Osteoblast (primary cell): ENCODE data around the gene TBC1D7. TPM values are rescaled to one million over a fixed set of nuclear protein-coding genes. Genes with fewer than 3 reads are reported as not detected.

Experiments
- DNase-seq: peaks from one replicate; pipeline ENCODE4 v3.0.0; 2011; ENCODE audit warnings: low spot score, mixed read lengths; ENCODE audit not compliant: insufficient read length; ENCODE audit errors: missing footprints
- H2AFZ ChIP-seq: 2 replicates; pipeline ENCODE4 v1.6.0; 2011; ENCODE audit warnings: mild to moderate bottlenecking, low read length
- H3K27ac ChIP-seq: 2 replicates; pipeline ENCODE4 v1.5.1; 2011; ENCODE audit warnings: mild to moderate bottlenecking, low read depth, low read length, moderate library complexity
- H3K27me3 ChIP-seq: 2 replicates; pipeline ENCODE4 v1.6.0; 2012; ENCODE audit warnings: mild to moderate bottlenecking, control low read depth, inconsistent platforms, low read length, moderate library complexity; ENCODE audit not compliant: insufficient read depth
- H3K36me3 ChIP-seq: 2 replicates; pipeline ENCODE4 v1.5.1; 2011; ENCODE audit warnings: mild to moderate bottlenecking, low read length, control low read depth, moderate library complexity; ENCODE audit not compliant: insufficient read depth
- H3K4me1 ChIP-seq: 2 replicates; pipeline ENCODE4 v1.5.1; 2011; ENCODE audit warnings: mild to moderate bottlenecking, low read length, control low read depth, moderate library complexity; ENCODE audit not compliant: insufficient read depth
- H3K4me2 ChIP-seq: 2 replicates; pipeline ENCODE4 v1.6.0; 2011; ENCODE audit warnings: mild to moderate bottlenecking, low read length; ENCODE audit not compliant: insufficient read depth
- H3K4me3 ChIP-seq: fragments of 200-600 bp; sonication (generic); 3 replicates; pipeline ENCODE4 v1.5.1; 2012; ENCODE audit warnings: mild to moderate bottlenecking, low read length, inconsistent platforms; ENCODE audit not compliant: insufficient read depth
- H3K79me2 ChIP-seq: 2 replicates; pipeline ENCODE4 v1.6.0; 2012; ENCODE audit warnings: mild to moderate bottlenecking, low read length, control low read depth, inconsistent platforms; ENCODE audit not compliant: insufficient read depth
- H3K9me3 ChIP-seq: 2 replicates; pipeline ENCODE4 v1.5.1; 2011; ENCODE audit warnings: low read depth, low read length, control low read depth
- H4K20me1 ChIP-seq: 2 replicates; pipeline ENCODE4 v1.6.0; 2012; ENCODE audit warnings: mild to moderate bottlenecking, low read length, control low read depth; ENCODE audit not compliant: insufficient read depth
- CTCF ChIP-seq: IDR thresholded peaks from 2 replicates; pipeline ENCODE4 v1.5.1; 2011; ENCODE audit warnings: mild to moderate bottlenecking, low read depth, low read length, moderate library complexity; ENCODE audit errors: extremely low read depth
- total RNA-seq: library from RNA; depleted of rRNA; stranded (reverse); fragments of >200 nt; gene quantifications from 2 replicates; pipeline ENCODE4 v1.2.3, GENCODE V29; 2012

The TBC1D7 gene
- total RNA-seq, 1 donor: 18.8 TPM

- Histone ChIP-seq H2AFZ (no peak overlapping the region), H3K36me3 (peaks cover 85% of the 10 kb centered on the region)
Observed at GRCh38 chr6:13318821-13319220, 9.5 kb downstream of the TBC1D7 start.

GRCh38 chr6:13315896-13316295 is 12.4 kb downstream of the TBC1D7 start:
- Histone ChIP-seq H3K9me3 (no peaks in the 10 kb centered on the region), H4K20me1 (no peaks in the 10 kb centered on the region), H3K27me3 (no peaks in the 10 kb centered on the region), H3K4me3 (no peak overlapping the region), H3K36me3 (peaks cover 66% of the 10 kb centered on the region), H3K27ac (no peak overlapping the region), H2AFZ (no peak overlapping the region), H3K4me2 (no peak overlapping the region), H3K4me1 (no peaks in the 10 kb centered on the region), H3K79me2 (no peaks in the 10 kb centered on the region)
- TF ChIP-seq CTCF: no peak
- DNase-seq: no peak

More at GRCh38 chr6:13318821-13319220, 9.5 kb downstream of the TBC1D7 start:
- no peak overlapping the region for H3K4me2 ChIP-seq
- H3K27me3 ChIP-seq: no peaks in the 10 kb centered on the region
- no peaks in the 10 kb centered on the region for H4K20me1 ChIP-seq
- no peaks in the 10 kb centered on the region for H3K79me2 ChIP-seq
- H3K4me3 ChIP-seq: no peak overlapping the region
- H3K9me3 ChIP-seq: no peaks in the 10 kb centered on the region
- H3K4me1 ChIP-seq: no peaks in the 10 kb centered on the region
- H3K27ac ChIP-seq: no peak overlapping the region
- TF ChIP-seq CTCF: no peak
- no peak for DNase-seq

- H3K4me1 ChIP-seq: no peaks in the 10 kb centered on the region
- H3K27ac ChIP-seq: no peak overlapping the region
- H4K20me1 ChIP-seq: no peaks in the 10 kb centered on the region
- peaks cover 55% of the 10 kb centered on the region for H3K36me3 ChIP-seq
- H2AFZ ChIP-seq: no peak overlapping the region
- no peaks in the 10 kb centered on the region for H3K27me3 ChIP-seq
- H3K9me3 ChIP-seq: no peaks in the 10 kb centered on the region
- DNase-seq: no peak
- no peaks in the 10 kb centered on the region for H3K79me2 ChIP-seq
- no peak overlapping the region for H3K4me2 ChIP-seq
- TF ChIP-seq CTCF: no peak
- no peak overlapping the region for H3K4me3 ChIP-seq
Observed at GRCh38 chr6:13314806-13315205, 13.5 kb downstream of the TBC1D7 start.

- TF ChIP-seq CTCF: no peak
- no peak for DNase-seq
- no peaks in the 10 kb centered on the region for H3K79me2 ChIP-seq
- H3K4me1 ChIP-seq: peaks cover 14% of the 10 kb centered on the region
- no peaks in the 10 kb centered on the region for H3K9me3 ChIP-seq
- H2AFZ ChIP-seq: no peak overlapping the region
- H3K36me3 ChIP-seq: peaks cover 34% of the 10 kb centered on the region
- H4K20me1 ChIP-seq: no peaks in the 10 kb centered on the region
- H3K27ac ChIP-seq: no peak overlapping the region
- H3K27me3 ChIP-seq: no peaks in the 10 kb centered on the region
- no peak overlapping the region for H3K4me3 ChIP-seq
- H3K4me2 ChIP-seq: no peak overlapping the region
Observed at GRCh38 chr6:13311155-13311554, 17.2 kb downstream of the TBC1D7 start.
